Stimulated activated CD8-positive, alpha-beta memory T cell treated with anti-CD3 and anti-CD28 coated beads, Interleukin-15, amount 100 ng/mL, for 48 hours (primary cell): ENCODE measurements around the gene NPFFR2.
"Not testable (repeated sequence)": the region's sequence is repeated elsewhere in the genome, so short reads cannot be mapped to it uniquely, and the experiment has no call there.

Source experiments
- DNase-seq, 2 donors: peaks; one replicate each; pipeline ENCODE4 v3.0.0-alpha.2; 2020; ENCODE audit warnings: low read depth in 2 of 2

The NPFFR2 gene

DNA sequence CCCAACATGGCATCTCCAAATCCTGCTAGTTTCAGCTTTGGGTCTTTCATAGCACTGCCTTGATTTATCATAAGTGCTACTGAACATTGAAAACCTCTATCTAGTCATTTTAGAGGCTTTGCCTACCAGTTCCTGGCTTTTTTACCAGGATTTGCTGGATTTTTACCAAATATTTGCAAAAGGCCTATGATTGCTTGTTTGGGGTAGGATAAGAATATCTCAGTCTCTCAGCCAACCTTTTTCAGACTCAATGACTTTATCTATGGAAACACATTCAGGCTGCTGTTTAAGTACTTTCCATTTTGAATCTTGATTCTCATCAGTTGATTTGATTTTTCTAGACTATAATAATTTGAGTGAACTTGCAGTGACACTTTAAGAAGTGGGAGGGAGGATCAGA, 80.1 kb downstream of the NPFFR2 start:
- no peak for DNase-seq

- DNase-seq = no peak
These were observed 80.8 kb downstream of the NPFFR2 start for GRCh38 chr4:72112514-72113156.

GRCh38 chr4:72118017-72118416, 86.2 kb downstream of the NPFFR2 start:
- DNase-seq = no peak

DNA sequence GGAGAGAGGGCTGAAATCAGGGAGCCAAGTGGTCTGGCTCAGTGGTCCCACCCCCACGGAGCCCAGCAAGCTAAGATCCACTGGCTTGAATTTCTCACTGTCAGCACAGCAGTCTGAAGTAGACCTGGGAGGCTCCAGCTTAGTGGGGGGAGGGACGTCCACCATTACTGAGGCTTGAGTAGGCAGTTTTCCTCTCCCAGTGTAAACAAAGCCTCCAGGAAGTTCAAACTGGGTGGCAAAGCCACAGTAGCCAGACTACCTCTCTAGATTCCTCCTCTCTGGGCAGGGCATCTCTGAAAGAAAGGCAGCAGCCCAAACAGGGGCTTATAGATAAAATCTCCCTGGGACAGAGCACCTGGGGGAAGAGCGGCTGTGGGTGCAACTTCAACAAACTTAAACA, 88.1 kb downstream of the NPFFR2 start:
- DNase-seq = no peak

DNA sequence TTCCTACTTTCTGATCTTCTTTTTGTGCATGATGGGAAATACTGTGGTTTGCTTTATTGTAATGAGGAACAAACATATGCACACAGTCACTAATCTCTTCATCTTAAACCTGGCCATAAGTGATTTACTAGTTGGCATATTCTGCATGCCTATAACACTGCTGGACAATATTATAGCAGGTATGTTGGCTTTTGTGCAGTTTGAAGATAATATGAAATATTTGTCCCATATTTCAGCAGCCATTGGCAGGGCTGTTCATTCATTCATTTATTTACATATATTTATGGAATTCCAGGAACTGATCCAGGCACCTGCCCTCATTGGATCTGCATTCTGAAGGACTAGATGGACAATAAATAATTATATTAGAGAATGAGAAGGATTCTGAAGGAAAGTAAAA, 96.9 kb downstream of the NPFFR2 start:
- DNase-seq = no peak

GRCh38 chr4:72136429-72136828, 104.6 kb downstream of the NPFFR2 start:
- DNase-seq = no peak

DNA sequence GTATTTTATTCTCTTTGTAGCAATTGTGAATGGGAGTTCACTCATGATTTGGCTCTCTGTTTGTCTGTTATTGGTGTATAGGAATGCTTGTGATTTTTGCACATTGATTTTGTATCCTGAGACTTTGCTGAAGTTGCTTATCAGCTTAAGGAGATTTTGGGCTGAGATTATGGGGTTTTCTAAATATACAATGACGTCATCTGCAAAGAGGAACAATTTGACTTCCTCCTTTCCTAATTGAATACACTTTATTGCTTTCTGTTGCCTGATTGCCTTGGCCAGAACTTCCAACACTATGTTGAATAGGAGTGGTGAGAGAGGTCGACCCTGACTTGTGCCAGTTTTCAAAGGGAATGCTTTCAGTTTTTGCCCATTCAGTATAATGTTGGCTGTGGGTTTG, 108.2 kb downstream of the NPFFR2 start:
- DNase-seq = not testable (repeated sequence)

DNA sequence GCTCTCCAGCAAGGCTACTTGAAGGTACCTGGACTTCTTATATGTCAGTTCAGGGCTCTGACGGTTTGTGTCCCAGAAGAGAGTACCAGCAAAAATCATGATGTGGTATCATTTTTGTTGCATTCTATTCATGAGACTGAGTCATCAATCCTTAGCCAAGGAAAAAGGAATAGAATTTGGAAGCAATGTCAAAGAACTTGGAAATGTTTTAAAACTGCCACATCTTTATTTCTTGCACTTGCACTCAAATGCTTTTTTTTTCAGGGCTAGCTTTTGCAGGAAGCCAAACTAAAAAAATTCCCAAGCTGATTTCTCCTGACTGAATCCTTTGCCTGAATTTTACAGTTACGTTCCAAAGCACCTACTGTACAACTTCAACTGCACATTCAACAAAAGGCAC, 112.4 kb downstream of the NPFFR2 start:
- DNase-seq = no peak

- no peak for DNase-seq
These were observed 120.9 kb downstream of the NPFFR2 start for GRCh38 chr4:72152731-72153130.

DNA sequence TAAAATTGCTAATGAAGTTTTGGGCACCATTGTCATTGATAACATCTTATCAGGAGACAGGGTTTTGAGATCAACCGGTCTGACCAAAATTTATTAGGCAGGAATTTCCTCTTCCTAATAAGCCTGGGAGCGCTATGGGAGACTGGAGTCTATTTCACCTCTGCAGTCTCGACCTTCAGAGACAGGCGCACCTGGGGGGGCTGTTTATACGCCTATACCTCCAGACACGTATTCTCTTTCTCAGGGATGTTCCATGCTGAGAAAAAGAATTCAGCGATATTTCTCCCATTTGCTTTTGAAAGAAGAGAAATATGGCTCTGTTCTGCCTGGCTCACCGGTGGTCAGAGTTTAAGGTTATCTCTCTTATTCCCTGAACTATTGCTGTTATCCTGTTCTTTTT, 121.8 kb downstream of the NPFFR2 start:
- not testable (repeated sequence) for DNase-seq

DNA sequence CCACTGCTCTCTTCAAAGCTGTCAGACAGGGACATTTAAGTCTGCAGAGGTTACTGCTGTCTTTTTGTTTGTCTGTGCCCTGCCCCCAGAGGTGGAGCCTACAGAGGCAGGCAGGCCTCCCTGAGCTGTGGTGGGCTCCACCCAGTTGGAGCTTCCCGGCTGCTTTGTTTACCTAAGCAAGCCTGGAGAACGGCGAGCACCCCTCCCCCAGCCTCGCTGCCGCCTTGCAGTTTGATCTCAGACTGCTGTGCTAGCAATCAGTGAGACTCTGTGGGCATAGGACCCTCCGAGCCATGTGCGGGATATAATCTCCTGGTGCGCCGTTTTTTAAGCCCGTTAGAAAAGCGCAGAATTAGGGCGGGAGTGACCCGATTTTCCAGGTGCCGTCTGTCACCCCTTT, 137.5 kb downstream of the NPFFR2 start:
- not testable (repeated sequence) for DNase-seq

GRCh38 chr4:72169861-72170260, 138.1 kb downstream of the NPFFR2 start:
- DNase-seq = no peak

DNA sequence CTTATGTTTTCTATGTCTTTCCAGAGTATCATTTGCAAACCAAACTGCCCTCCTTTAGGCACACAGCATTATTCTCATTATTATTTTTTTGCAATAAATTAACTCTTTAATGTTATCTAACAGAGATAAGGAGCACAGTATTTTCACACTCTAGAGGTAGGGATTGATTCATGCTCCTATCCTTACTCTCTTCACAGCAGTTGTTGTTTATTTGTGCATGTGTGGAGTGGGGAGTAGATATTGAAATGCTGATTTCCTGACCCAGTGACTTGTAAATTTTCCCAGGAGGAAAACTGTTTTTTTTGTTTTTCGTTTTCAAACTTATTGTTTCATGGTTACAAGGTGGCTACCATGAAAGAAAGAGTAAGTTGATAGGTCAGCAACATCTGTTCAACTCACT, 140.0 kb downstream of the NPFFR2 start:
- DNase-seq = no peak

DNA sequence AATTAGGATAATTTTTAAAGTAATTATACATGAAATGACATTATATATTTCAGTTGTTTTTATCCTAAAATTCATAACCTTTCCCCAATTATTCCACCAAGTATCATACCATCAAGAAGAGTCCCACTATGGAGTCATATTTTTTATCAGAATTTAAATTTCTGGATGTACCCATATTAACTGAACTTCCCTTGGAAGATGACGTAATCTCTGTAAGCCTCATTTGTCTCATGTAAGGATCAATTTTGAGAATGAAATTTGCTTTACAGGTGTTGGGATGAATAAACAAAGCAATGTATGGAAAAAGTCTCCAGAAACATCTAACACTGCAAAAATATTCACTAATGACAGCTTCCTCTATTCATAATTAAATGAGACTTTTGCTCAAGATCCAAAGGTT, 147.5 kb downstream of the NPFFR2 start:
- DNase-seq = no peak

DNA sequence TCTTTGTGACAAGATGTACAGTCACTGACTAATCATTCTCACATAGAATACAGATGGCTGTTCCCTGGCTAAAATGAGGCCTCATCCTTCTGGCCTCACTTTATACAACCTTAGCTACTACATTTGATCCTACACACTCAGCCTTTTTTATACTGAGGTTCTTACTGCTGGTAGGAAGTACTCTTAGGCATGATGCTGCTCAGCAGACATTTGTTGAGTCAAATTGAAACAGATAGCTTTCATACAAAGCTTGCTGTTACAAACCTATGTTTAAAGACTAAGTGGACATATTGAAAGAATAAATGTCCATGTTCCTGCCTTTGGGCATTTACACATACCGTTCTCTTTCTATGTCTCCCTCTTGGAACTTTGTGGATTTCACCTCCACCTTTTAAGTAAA, 154.9 kb downstream of the NPFFR2 start:
- DNase-seq = no peak

- DNase-seq = no peak
These were observed 162.2 kb downstream of the NPFFR2 start for GRCh38 chr4:72194046-72194445.

GRCh38 chr4:72194453-72194852, 162.7 kb downstream of the NPFFR2 start:
- DNase-seq = no peak
